GM20431 (cell line): ENCODE measurements around the gene RAP1GDS1.
"Not testable (repeated sequence)": the region's sequence is repeated elsewhere in the genome, so short reads cannot be mapped to it uniquely, and the experiment has no call there.

Source experiments
- in situ Hi-C: fragments of 300-500 bp; cut with MseI, MboI; formaldehyde crosslinking; loops from one replicate; pipeline ENCODE4 v1.15.0; 2020; ENCODE audit warnings: low sequenced_read_pairs; ENCODE audit not compliant: unreplicated experiment

RAP1GDS1 gene

GRCh38 chr4:98420151-98420550 lies 159.0 kb downstream of the RAP1GDS1 start:
- in situ Hi-C loops = not testable (repeated sequence)

- in situ Hi-C loops = no loop called here
Measured at GRCh38 chr4:98421111-98421510, 159.9 kb downstream of the RAP1GDS1 start.

GRCh38 chr4:98423009-98423408 lies 161.8 kb downstream of the RAP1GDS1 start:
- in situ Hi-C loops = no loop called here

- in situ Hi-C loops = no loop called here
Measured at GRCh38 chr4:98430708-98431403, 169.7 kb downstream of the RAP1GDS1 start.

- in situ Hi-C loops = no loop called here
Measured at GRCh38 chr4:98433691-98434090, 172.5 kb downstream of the RAP1GDS1 start.

- in situ Hi-C loops = no loop called here
Measured at GRCh38 chr4:98434816-98435215, 173.6 kb downstream of the RAP1GDS1 start.

- in situ Hi-C loops = no loop called here
Measured at GRCh38 chr4:98444371-98444770, 183.2 kb downstream of the RAP1GDS1 start.

- in situ Hi-C loops = no loop called here
Measured at GRCh38 chr4:98446499-98447375, 185.6 kb downstream of the RAP1GDS1 start.

- in situ Hi-C loops = no loop called here
Measured at GRCh38 chr4:98447648-98448047, 186.5 kb downstream of the RAP1GDS1 start.

GRCh38 chr4:98448908-98449307 lies 187.7 kb downstream of the RAP1GDS1 start:
- in situ Hi-C loops = no loop called here

- in situ Hi-C loops = no loop called here
Measured at GRCh38 chr4:98452091-98452490, 190.9 kb downstream of the RAP1GDS1 start.

- in situ Hi-C loops = not testable (repeated sequence)
Measured at GRCh38 chr4:98457422-98457821, 196.2 kb downstream of the RAP1GDS1 start.

GRCh38 chr4:98461121-98461865 lies 200.1 kb downstream of the RAP1GDS1 start:
- in situ Hi-C loops = not testable (repeated sequence)

- in situ Hi-C loops = no loop called here
Measured at GRCh38 chr4:98462487-98462886, 201.3 kb downstream of the RAP1GDS1 start.

GRCh38 chr4:98466868-98467599 lies 205.8 kb downstream of the RAP1GDS1 start:
- in situ Hi-C loops = no loop called here

GRCh38 chr4:98467627-98468072 lies 206.5 kb downstream of the RAP1GDS1 start:
- in situ Hi-C loops = no loop called here

GRCh38 chr4:98468709-98469108 lies 207.5 kb downstream of the RAP1GDS1 start:
- in situ Hi-C loops = no loop called here

- in situ Hi-C loops = no loop called here
Measured at GRCh38 chr4:98469771-98470170, 208.6 kb downstream of the RAP1GDS1 start.

GRCh38 chr4:98470366-98470765 lies 209.2 kb downstream of the RAP1GDS1 start:
- in situ Hi-C loops = no loop called here

- in situ Hi-C loops = no loop called here
Measured at GRCh38 chr4:98470831-98471230, 209.6 kb downstream of the RAP1GDS1 start.
